Measurements from ENCODE around the gene RIMBP3C.
"Not testable (repeated sequence)": the region's sequence is repeated elsewhere in the genome, so short reads cannot be mapped to it uniquely, and the experiment has no call there.

- TF ChIP-seq CTCF (conservative IDR thresholded peaks at IDR 0.05 in 1 of 2, IDR thresholded peaks at IDR 0.05 in 1 of 2; ENCODE audit: low read depth in 1 of 2, low read length in 2 of 2); EZH2 (IDR thresholded peaks at IDR 0.05; ENCODE audit: low read length, missing control alignments): not testable (repeated sequence)
These were observed 34.1 kb downstream of the RIMBP3C start for GRCh38 chr22:21516970-21517764.

All from fibroblast of lung (primary cell).